Body of pancreas (tissue), 4 donors: ENCODE results near the gene FUBP3.

Source experiments
- POLR2A ChIP-seq, 3 donors: fragments of 450-650 bp; IDR thresholded peaks; one replicate each; pipeline ENCODE4 v1.6.1; 2016; ENCODE audit warnings: antibody characterized with exemption in 3 of 3, mild to moderate bottlenecking in 2 of 3
- TF ChIP-seq, protein P1 (sequence below), 7 experiments: fragments of 450-650 bp in 4 of 7; fragments of 200-600 bp in 3 of 7; sonication (generic) in 3 of 7; IDR thresholded peaks; one replicate each; pipeline ENCODE4 v1.5.1; 2016 to 2019; ENCODE audit warnings: antibody characterized with exemption in 7 of 7

- TF ChIP-seq, protein P1, sequence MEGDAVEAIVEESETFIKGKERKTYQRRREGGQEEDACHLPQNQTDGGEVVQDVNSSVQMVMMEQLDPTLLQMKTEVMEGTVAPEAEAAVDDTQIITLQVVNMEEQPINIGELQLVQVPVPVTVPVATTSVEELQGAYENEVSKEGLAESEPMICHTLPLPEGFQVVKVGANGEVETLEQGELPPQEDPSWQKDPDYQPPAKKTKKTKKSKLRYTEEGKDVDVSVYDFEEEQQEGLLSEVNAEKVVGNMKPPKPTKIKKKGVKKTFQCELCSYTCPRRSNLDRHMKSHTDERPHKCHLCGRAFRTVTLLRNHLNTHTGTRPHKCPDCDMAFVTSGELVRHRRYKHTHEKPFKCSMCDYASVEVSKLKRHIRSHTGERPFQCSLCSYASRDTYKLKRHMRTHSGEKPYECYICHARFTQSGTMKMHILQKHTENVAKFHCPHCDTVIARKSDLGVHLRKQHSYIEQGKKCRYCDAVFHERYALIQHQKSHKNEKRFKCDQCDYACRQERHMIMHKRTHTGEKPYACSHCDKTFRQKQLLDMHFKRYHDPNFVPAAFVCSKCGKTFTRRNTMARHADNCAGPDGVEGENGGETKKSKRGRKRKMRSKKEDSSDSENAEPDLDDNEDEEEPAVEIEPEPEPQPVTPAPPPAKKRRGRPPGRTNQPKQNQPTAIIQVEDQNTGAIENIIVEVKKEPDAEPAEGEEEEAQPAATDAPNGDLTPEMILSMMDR (IDR thresholded peaks at IDR 0.05) = no peak
- no peak for TF ChIP-seq POLR2A (IDR thresholded peaks at IDR 0.05)
Measured at GRCh38 chr9:130597228-130597627, 17.9 kb downstream of the FUBP3 start.
